SK-N-MC (cell line): ENCODE measurements around the gene GTF2F2.

ENCODE experiments used
- EZH2 ChIP-seq: fragments of 200-600 bp; sonication (generic); IDR thresholded peaks from one replicate; pipeline ENCODE4 v1.6.1; 2017; ENCODE audit warnings: antibody characterized with exemption
- POLR2AphosphoS5 ChIP-seq: IDR thresholded peaks from 2 replicates; pipeline ENCODE4 v1.6.1; 2012; ENCODE audit warnings: mild to moderate bottlenecking, low read depth, low read length, borderline replicate concordance

DNA sequence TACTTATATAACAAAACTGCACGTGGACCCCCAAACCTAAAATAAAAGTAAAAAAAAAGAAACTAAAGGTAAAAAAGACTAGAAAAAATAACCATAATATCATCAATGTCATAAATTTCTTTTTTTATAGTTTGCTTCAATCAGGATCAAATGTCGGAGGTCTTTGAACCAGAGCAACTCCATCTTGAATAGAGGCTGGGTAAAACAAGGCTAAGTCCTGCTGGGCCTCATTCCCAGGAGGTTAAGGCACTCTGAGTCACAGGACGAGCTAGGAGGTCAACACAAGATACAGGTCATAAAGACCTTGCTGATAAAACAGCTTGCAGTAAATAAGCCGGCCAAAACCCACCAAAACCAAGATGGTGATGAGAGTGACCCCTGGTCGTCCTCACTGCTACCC, 196.7 kb downstream of the GTF2F2 start:
- TF ChIP-seq EZH2 (no peak), POLR2AphosphoS5 (no peak)
